Measurements from ENCODE around the gene CLEC2D. TPM values are rescaled to one million over a fixed set of nuclear protein-coding genes. Genes with fewer than 3 reads are reported as not detected.
"Not testable (repeated sequence)": the region's sequence is repeated elsewhere in the genome, so short reads cannot be mapped to it uniquely, and the experiment has no call there.

Gene CLEC2D
- total and polyA plus RNA-seq, 11 donors = 1.1 to 18.7 (median 1.6) TPM

DNA sequence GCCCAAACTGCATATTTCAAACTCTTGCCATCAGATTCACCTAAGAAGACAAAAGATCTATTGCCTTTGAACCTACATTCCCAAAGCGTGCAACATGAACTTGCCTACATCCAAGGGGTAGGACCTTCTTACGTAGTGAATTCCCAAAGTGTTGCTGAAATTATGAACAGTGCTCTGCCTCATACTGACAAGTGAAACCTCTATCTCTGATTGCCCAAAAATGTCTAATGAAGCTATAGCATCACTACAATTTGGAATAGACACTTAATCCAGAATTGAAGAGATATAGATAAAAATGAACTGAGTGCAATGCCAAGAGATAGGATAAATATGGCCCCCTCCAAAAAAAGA is 31.1 kb downstream of the CLEC2D start:
- Histone ChIP-seq H3K9me3 (peaks cover 0 to 43% (median 7%) of the 10 kb centered on the region in 12 donors), H3K27ac (peak overlapping the region in 9 of 12 donors; percentile 15 to 67 (median 44)), H3K4me3 (no peak overlapping the region), H3K27me3 (no peaks in the 10 kb centered on the region), H3K36me3 (peaks cover 0 to 2% (median 0%) of the 10 kb centered on the region in 9 donors), H3K4me1 (peaks cover 0 to 55% (median 17%) of the 10 kb centered on the region in 12 donors)
- intact Hi-C loops (cut with DNase I) = loop anchor here in 8 of 10 donors (1.0 to 10.0 kb wide), 6 partner anchors 36 to 366 kb away; no protein-coding TSS in a partner anchor
- ATAC-seq = peak in 2 of 4 donors; percentile 24 to 59
- TF ChIP-seq POLR2A (IDR thresholded peaks at IDR 0.05) (no peak), CTCF (IDR thresholded peaks at IDR 0.05) (no peak)
- 40 to 67% (median 47%) methylated on average over 2 of the region's 2 CpGs for WGBS, 4 donors
- DNase-seq = no peak

DNA sequence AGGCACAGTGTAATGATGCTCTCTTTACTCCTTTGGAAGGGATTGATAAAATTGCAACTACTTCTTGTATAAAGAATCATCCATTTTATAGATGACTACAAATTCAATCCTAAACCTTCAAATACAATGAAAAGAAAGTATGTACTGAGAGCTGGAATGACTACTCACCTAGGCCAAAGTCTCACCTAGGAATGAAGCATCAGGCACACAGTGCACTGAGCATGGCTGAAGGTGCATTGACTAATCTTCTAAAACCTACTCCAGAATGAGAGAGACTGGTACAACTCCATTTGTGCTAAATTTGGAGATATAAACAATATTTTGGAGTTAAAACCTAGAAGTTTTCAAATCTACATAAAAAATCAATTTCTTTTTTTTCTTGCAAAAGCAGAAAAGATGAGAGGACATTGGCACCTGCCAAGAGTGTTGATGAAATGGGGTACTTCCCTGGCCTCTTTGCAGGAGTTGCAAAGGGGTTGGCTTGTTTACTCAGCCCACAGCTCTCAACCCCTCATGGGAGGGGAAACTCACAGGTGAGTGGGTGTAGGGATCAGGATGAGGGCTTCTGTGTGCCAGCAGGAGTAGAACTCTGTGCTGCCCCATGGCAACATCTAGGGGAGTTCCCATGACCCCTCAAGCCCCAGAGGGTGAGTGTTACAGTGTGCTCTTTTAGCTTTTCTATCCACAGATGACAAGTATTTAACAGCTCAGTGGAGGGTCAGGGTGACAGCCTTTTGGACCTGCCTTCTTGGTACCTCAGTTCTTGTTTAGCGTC is 32.1 kb downstream of the CLEC2D start:
- Histone ChIP-seq H3K27ac (peak overlapping the region in 3 of 12 donors; percentile 43 to 59 (median 56)), H3K36me3 (no peaks in the 10 kb centered on the region), H3K27me3 (no peaks in the 10 kb centered on the region), H3K9me3 (peaks cover 0 to 36% (median 7%) of the 10 kb centered on the region in 12 donors), H3K4me3 (no peak overlapping the region), H3K4me1 (peaks cover 0 to 65% (median 17%) of the 10 kb centered on the region in 12 donors)
- intact Hi-C loops (cut with DNase I) = loop anchor here in 7 of 10 donors (2.0 to 10.0 kb wide), 5 partner anchors 35 to 367 kb away; no protein-coding TSS in a partner anchor
- no peak for ATAC-seq
- no peak for DNase-seq
- 95 to 100% (median 99%) methylated on average over 1 of the region's 1 CpG for WGBS, 4 donors
- TF ChIP-seq POLR2A (IDR thresholded peaks at IDR 0.05) = no peak
- TF ChIP-seq CTCF (IDR thresholded peaks at IDR 0.05) = no peak

- TF ChIP-seq POLR2A (IDR thresholded peaks at IDR 0.05) = no peak
- Histone ChIP-seq H3K27me3 (no peaks in the 10 kb centered on the region), H3K4me3 (no peak overlapping the region), H3K4me1 (peaks cover 0 to 71% (median 17%) of the 10 kb centered on the region in 12 donors), H3K9me3 (peaks cover 0 to 29% (median 5%) of the 10 kb centered on the region in 12 donors), H3K36me3 (no peaks in the 10 kb centered on the region), H3K27ac (peak overlapping the region in 1 of 12 donors; percentile 43)
- ATAC-seq = no peak
- intact Hi-C loops (cut with DNase I) = loop anchor here in 5 of 10 donors (5.0 to 10.0 kb wide), 2 partner anchors 55 to 367 kb away; no protein-coding TSS in a partner anchor
- WGBS, 4 donors = 83 to 95% (median 88%) methylated on average over 3 of the region's 3 CpGs
- DNase-seq = no peak
These were observed 32.7 kb downstream of the CLEC2D start for GRCh38 chr12:9702255-9702654.

GRCh38 chr12:9704561-9704960 is 35.0 kb downstream of the CLEC2D start:
- not testable (repeated sequence) for H3K27me3 ChIP-seq, H3K36me3 ChIP-seq, H3K27ac ChIP-seq, H3K4me3 ChIP-seq, DNase-seq, ATAC-seq
- 93 to 96% (median 94%) methylated on average over 5 of the region's 5 CpGs for WGBS, 4 donors
- Histone ChIP-seq H3K9me3 (peaks cover 0 to 12% (median 0%) of the 10 kb centered on the region in 12 donors), H3K4me1 (peaks cover 0 to 67% (median 11%) of the 10 kb centered on the region in 12 donors)
- intact Hi-C loops (cut with DNase I) = loop anchor here in 5 of 10 donors (5.0 to 10.0 kb wide), 2 partner anchors 57 to 370 kb away; no protein-coding TSS in a partner anchor

GRCh38 chr12:9706086-9706685 is 36.7 kb downstream of the CLEC2D start:
- no peak for TF ChIP-seq POLR2A (IDR thresholded peaks at IDR 0.05)
- intact Hi-C loops (cut with DNase I) = loop anchor here in 7 of 10 donors (2.0 to 10.0 kb wide), 6 partner anchors 59 to 374 kb away; no protein-coding TSS in a partner anchor
- Histone ChIP-seq H3K36me3 (no peaks in the 10 kb centered on the region), H3K4me1 (peaks cover 0 to 51% (median 0%) of the 10 kb centered on the region in 12 donors), H3K4me3 (no peak overlapping the region), H3K27ac (peak overlapping the region in 1 of 12 donors; percentile 48), H3K27me3 (no peaks in the 10 kb centered on the region), H3K9me3 (peaks cover 0 to 12% (median 0%) of the 10 kb centered on the region in 12 donors)
- ATAC-seq = no peak
- DNase-seq = no peak
